Psoas muscle (tissue), 8 donors: ENCODE measurements around the gene THADA. TPM values are rescaled to one million over a fixed set of nuclear protein-coding genes. Genes with fewer than 3 reads are reported as not detected.
A peak's percentile ranks its signal among the peaks of the same experiment; 100 is the strongest.

Experiments
- ATAC-seq, 4 donors: fragments of 200-7000 bp; cut with Tn5 transposase; one replicate each; pipeline ENCODE4 v1.9.1; 2020; ENCODE audit warnings: moderate library complexity in 3 of 4, mild to moderate bottlenecking in 2 of 4
- DNase-seq, 2 donors: peaks; one replicate each; pipeline ENCODE4 v3.0.0-alpha.2; 2020
- H3K27ac ChIP-seq: fragments of 200-600 bp; one replicate; pipeline ENCODE4 v1.8.0; 2022
- H3K27me3 ChIP-seq, 3 donors: fragments of 200-600 bp in 1 of 3; one replicate each; pipeline versions ENCODE4 v1.6.1 to v1.8.0; 2013 to 2022; ENCODE audit warnings: low read length in 2 of 3, mild to moderate bottlenecking in 2 of 3, moderate library complexity in 1 of 3; ENCODE audit not compliant: insufficient read depth in 3 of 3
- H3K36me3 ChIP-seq, 2 donors: fragments of 200-600 bp in 1 of 2; one replicate each; pipeline versions ENCODE4 v1.6.1 to v1.8.0; 2013 to 2022; ENCODE audit warnings: low read depth in 1 of 2, mild to moderate bottlenecking in 1 of 2, moderate library complexity in 1 of 2; ENCODE audit not compliant: insufficient read depth in 1 of 2
- H3K4me1 ChIP-seq: fragments of 200-600 bp; one replicate; pipeline ENCODE4 v1.8.0; 2022
- H3K4me3 ChIP-seq: fragments of 200-600 bp; one replicate; pipeline ENCODE4 v1.8.0; 2022; ENCODE audit warnings: mild to moderate bottlenecking
- H3K9me3 ChIP-seq: fragments of 200-600 bp; one replicate; pipeline ENCODE4 v1.8.0; 2022
- WGBS, 3 donors: extraction: QIAGEN DNeasy Blood & Tissue Kit; methylation state at CpG; one replicate each; pipeline versions ENCODE4 v1.1.6 to v1.1.7; 2013; 5-methylcytosine and 5-hydroxymethylcytosine counted together
- intact Hi-C, 2 donors: fragments of 100-400 bp; cut with DNase I; formaldehyde crosslinking; loops; one replicate each; pipeline versions ENCODE4 v1.11.0 to v1.14.2; 2022
- polyA plus RNA-seq, 3 donors: library from polyadenylated mRNA; stranded (reverse); fragments of 200-250 nt; gene quantifications; one replicate each; pipeline ENCODE4 v1.2.3, GENCODE V29; 2013
- total RNA-seq, 4 donors: library from RNA; stranded (reverse); fragmentation: NEBNext Ultra II Directional in 2 of 4; extraction: Animal tissue kit (Norgen Biotek cat#: 25700) in 2 of 4; gene quantifications; one replicate each; pipeline versions ENCODE4 v1.2.1 to v1.2.4, GENCODE V29; 2021 to 2023
- TF ChIP-seq, protein P1 (sequence below): fragments of 200-600 bp; IDR thresholded peaks from one replicate; pipeline ENCODE4 v1.8.0; 2022; ENCODE audit warnings: antibody characterized with exemption
- donor health status: healthy with polysubstance abuse.
- donor health status: DM: no; HTN: no; CAD: no; lungs with moderate emphysema.
- donor health status: Bipolar disorder and iron deficiency.
- donor health status: healthy.
- donor health status: DM: yes; HTN: yes; CAD: no.
- donor health status: DM: no; HTN: no; CAD: no.
- donor health status: DM: no; HTN: no; CAD: no.
- donor health status: DM: yes; HTN: yes; CAD: no.

THADA gene
- total and polyA plus RNA-seq, 7 donors: 8.1 to 17.4 (median 11.6) TPM

- TF ChIP-seq, protein P1, sequence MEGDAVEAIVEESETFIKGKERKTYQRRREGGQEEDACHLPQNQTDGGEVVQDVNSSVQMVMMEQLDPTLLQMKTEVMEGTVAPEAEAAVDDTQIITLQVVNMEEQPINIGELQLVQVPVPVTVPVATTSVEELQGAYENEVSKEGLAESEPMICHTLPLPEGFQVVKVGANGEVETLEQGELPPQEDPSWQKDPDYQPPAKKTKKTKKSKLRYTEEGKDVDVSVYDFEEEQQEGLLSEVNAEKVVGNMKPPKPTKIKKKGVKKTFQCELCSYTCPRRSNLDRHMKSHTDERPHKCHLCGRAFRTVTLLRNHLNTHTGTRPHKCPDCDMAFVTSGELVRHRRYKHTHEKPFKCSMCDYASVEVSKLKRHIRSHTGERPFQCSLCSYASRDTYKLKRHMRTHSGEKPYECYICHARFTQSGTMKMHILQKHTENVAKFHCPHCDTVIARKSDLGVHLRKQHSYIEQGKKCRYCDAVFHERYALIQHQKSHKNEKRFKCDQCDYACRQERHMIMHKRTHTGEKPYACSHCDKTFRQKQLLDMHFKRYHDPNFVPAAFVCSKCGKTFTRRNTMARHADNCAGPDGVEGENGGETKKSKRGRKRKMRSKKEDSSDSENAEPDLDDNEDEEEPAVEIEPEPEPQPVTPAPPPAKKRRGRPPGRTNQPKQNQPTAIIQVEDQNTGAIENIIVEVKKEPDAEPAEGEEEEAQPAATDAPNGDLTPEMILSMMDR: no peak
- intact Hi-C loops: no loop called here
Measured at GRCh38 chr2:43429369-43429768, 166.5 kb downstream of the THADA start.

GRCh38 chr2:43427032-43427424 lies 168.8 kb downstream of the THADA start:
- Histone ChIP-seq H3K4me3 (no peak overlapping the region), H3K9me3 (no peaks in the 10 kb centered on the region), H3K27me3 (no peaks in the 10 kb centered on the region), H3K36me3 (no peaks in the 10 kb centered on the region), H3K4me1 (peaks cover 15% of the 10 kb centered on the region), H3K27ac (peak overlapping the region; percentile 17)
- ATAC-seq (no peak), DNase-seq (no peak)
- TF ChIP-seq, protein P1: no peak
- intact Hi-C loops: no loop called here
- 90 to 96% (median 95%) methylated on average over 8 of the region's 8 CpGs for WGBS, 3 donors

More at GRCh38 chr2:43429369-43429768, 166.5 kb downstream of the THADA start:
- no peaks in the 10 kb centered on the region for H3K36me3 ChIP-seq
- 93 to 98% (median 96%) methylated on average over 3 of the region's 3 CpGs for WGBS, 3 donors
- H3K27ac ChIP-seq: no peak overlapping the region
- no peaks in the 10 kb centered on the region for H3K9me3 ChIP-seq
- H3K4me3 ChIP-seq: no peak overlapping the region
- ATAC-seq (no peak), DNase-seq (no peak)
- peaks cover 15% of the 10 kb centered on the region for H3K4me1 ChIP-seq
- no peaks in the 10 kb centered on the region for H3K27me3 ChIP-seq

GRCh38 chr2:43426305-43427031 lies 169.4 kb downstream of the THADA start:
- Histone ChIP-seq H3K27ac (peak overlapping the region; percentile 17), H3K4me3 (no peak overlapping the region), H3K9me3 (no peaks in the 10 kb centered on the region), H3K36me3 (no peaks in the 10 kb centered on the region), H3K4me1 (peaks cover 15% of the 10 kb centered on the region), H3K27me3 (no peaks in the 10 kb centered on the region)
- whole genome bisulfite sequencing, 3 donors: 58 to 77% (median 76%) methylated on average over 3 of the region's 3 CpGs
- intact Hi-C loops: no loop called here
- DNase-seq (peak in 1 of 2 donors; percentile 30), ATAC-seq (peak in 3 of 4 donors; percentile 64 to 77 (median 64))
- TF ChIP-seq, protein P1: no peak

GRCh38 chr2:43425659-43426058 lies 170.2 kb downstream of the THADA start:
- no peak overlapping the region for H3K4me3 ChIP-seq
- DNase-seq (no peak), ATAC-seq (no peak)
- H3K4me1 ChIP-seq: peaks cover 15% of the 10 kb centered on the region
- H3K36me3 ChIP-seq: no peaks in the 10 kb centered on the region
- H3K9me3 ChIP-seq: no peaks in the 10 kb centered on the region
- H3K27ac ChIP-seq: no peak overlapping the region
- TF ChIP-seq, protein P1: no peak
- H3K27me3 ChIP-seq: no peaks in the 10 kb centered on the region
- intact Hi-C loops: no loop called here
- WGBS, 3 donors: 91 to 100% (median 97%) methylated on average over 1 of the region's 1 CpG
